HepG2 (cell line): ENCODE data around the gene COX4I2. TPM values are rescaled to one million over a fixed set of nuclear protein-coding genes. Genes with fewer than 3 reads are reported as not detected.

Source experiments
- ARID2 ChIP-seq: sonication (generic); formaldehyde crosslinking; IDR thresholded peaks from 2 replicates; pipeline ENCODE4 v1.8.1; 2022; ENCODE audit warnings: mild to moderate bottlenecking, missing genetic modification reagents, borderline replicate concordance
- HDAC6 ChIP-seq: fragments of 200-600 bp; sonication (generic); IDR thresholded peaks from 2 replicates; pipeline ENCODE4 v1.7.0; 2017; ENCODE audit warnings: mild to moderate bottlenecking, antibody characterized with exemption, low read length, low read depth
- HOXA3 ChIP-seq: sonication (generic); formaldehyde crosslinking; IDR thresholded peaks from 2 replicates; pipeline ENCODE4 v1.5.0; 2020; ENCODE audit warnings: missing genetic modification reagents
- MBD4 ChIP-seq: IDR thresholded peaks from 2 replicates; pipeline ENCODE4 v1.6.1; 2012; ENCODE audit warnings: low read length, inconsistent platforms, borderline replicate concordance
- NR2F2 ChIP-seq: IDR thresholded peaks from 2 replicates; pipeline ENCODE4 v1.6.1; 2012; ENCODE audit warnings: low read depth, inconsistent platforms, borderline replicate concordance
- SAP130 ChIP-seq: IDR thresholded peaks from 2 replicates; pipeline ENCODE4 v1.6.1; 2016; ENCODE audit warnings: low read depth
- ZNF207 ChIP-seq: fragments of 450-650 bp; IDR thresholded peaks from 2 replicates; pipeline ENCODE4 v1.6.1; 2016; ENCODE audit warnings: antibody characterized with exemption, borderline replicate concordance
- ZNF282 ChIP-seq: fragments of 450-650 bp; IDR thresholded peaks from 2 replicates; pipeline ENCODE4 v1.6.1; 2018; ENCODE audit not compliant: partially characterized antibody
- ZNF3 ChIP-seq: IDR thresholded peaks from 2 replicates; pipeline ENCODE4 v1.7.0; 2017; ENCODE audit warnings: inconsistent platforms
- ZNF430 ChIP-seq: sonication (generic); formaldehyde crosslinking; IDR thresholded peaks from 2 replicates; pipeline ENCODE4 v1.9.0; 2021; ENCODE audit warnings: mild to moderate bottlenecking, missing genetic modification reagents
- ZNF7 ChIP-seq: IDR thresholded peaks from 2 replicates; pipeline ENCODE4 v1.6.1; 2016; ENCODE audit warnings: missing biosample characterization, missing genetic modification reagents
- ZNF747 ChIP-seq: sonication (generic); formaldehyde crosslinking; IDR thresholded peaks from 2 replicates; pipeline ENCODE4 v1.8.1; 2023; ENCODE audit warnings: missing genetic modification reagents, mild to moderate bottlenecking, borderline replicate concordance
- ZSCAN20 ChIP-seq: sonication (generic); formaldehyde crosslinking; IDR thresholded peaks from 2 replicates; pipeline ENCODE4 v1.4.0; 2020; ENCODE audit warnings: missing genetic modification reagents, mild to moderate bottlenecking, borderline replicate concordance
- polyA plus RNA-seq, 8 experiments: library from polyadenylated mRNA; depleted of rRNA in 3 of 8; stranded (reverse) in 7 of 8; unstranded in 1 of 8; fragments of >200 nt; fragmentation: Illumina TruSeq in 4 of 8; extraction: Trizol in 4 of 8; gene quantifications; 2 replicates each; pipeline versions ENCODE4 v1.2.1 to v1.2.3, GENCODE V29; 2011 to 2016; ENCODE audit warnings: low read depth in 4 of 8, missing spikeins in 1 of 8, mixed read lengths in 1 of 8; ENCODE audit not compliant: insufficient read depth in 1 of 8
- total RNA-seq, 5 experiments: library from RNA; depleted of rRNA; stranded (reverse); fragments of >200 nt; fragmentation: Illumina TruSeq; extraction: Trizol; gene quantifications; 2 replicates each; pipeline ENCODE4 v1.2.3, GENCODE V29; 2016; ENCODE audit warnings: low read depth in 1 of 5
- TF ChIP-seq, protein P1 (sequence below): sonication (generic); formaldehyde crosslinking; IDR thresholded peaks from 2 replicates; pipeline ENCODE4 v1.8.1; 2023; ENCODE audit warnings: mild to moderate bottlenecking, missing genetic modification reagents
- TF ChIP-seq, protein P2 (sequence below): sonication (generic); formaldehyde crosslinking; IDR thresholded peaks from 2 replicates; pipeline ENCODE4 v1.4.0; 2020; ENCODE audit warnings: missing genetic modification reagents, borderline replicate concordance
- TF ChIP-seq, protein P3 (sequence below): IDR thresholded peaks from 2 replicates; pipeline ENCODE4 v1.6.1; 2016; ENCODE audit warnings: low read depth
- TF ChIP-seq, protein P4 (sequence below): IDR thresholded peaks from 2 replicates; pipeline ENCODE4 v1.6.1; 2018; ENCODE audit warnings: missing genetic modification reagents

COX4I2 gene
- total and polyA plus RNA-seq, 2 of the 13 experiments (the other 11 are each of a cell fraction or from before 2014, with no cell fraction given) = 1.1 TPM; not detected in 1

DNA sequence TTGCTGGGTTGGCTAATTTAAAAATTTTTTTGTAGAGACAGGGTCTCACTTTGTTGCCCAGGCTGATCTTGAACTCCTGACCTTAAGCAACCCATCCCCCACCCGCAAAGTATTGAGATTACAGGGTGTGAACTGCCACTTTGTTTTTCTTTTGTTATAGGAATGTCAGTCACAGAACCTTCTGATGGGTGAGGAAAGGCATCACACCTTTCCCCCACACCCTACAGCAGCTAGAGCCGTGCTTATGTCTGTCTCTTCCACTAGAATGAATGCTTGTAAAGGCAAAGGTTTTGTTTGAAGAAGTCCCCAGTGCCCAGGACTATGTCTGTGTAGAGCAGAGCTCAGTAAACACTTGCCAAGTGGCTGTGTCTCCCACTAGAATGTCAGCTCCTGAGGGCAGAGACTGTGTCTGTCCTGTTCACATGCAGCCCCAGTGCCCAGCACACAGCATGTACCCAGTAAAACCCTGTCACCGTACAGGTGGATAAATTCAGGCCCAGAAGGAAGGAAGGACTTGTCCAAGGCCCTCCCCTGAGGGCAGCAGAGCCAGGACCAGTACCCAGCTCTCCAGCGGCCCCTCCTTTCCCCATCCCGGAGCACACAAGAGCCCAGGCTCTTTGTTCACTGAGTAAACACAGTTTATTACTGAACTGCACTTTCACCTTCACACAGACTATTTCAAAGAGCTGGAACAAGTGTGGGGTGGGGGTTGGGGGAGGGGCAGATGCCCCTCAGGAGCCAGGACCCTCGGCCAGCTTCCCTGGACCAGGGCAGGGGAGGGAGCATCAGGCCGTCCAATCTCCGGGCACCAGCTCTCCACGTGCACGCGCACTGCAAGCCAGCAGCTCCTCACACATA, 26.4 kb downstream of the COX4I2 start (continued):
- TF ChIP-seq, protein P1, sequence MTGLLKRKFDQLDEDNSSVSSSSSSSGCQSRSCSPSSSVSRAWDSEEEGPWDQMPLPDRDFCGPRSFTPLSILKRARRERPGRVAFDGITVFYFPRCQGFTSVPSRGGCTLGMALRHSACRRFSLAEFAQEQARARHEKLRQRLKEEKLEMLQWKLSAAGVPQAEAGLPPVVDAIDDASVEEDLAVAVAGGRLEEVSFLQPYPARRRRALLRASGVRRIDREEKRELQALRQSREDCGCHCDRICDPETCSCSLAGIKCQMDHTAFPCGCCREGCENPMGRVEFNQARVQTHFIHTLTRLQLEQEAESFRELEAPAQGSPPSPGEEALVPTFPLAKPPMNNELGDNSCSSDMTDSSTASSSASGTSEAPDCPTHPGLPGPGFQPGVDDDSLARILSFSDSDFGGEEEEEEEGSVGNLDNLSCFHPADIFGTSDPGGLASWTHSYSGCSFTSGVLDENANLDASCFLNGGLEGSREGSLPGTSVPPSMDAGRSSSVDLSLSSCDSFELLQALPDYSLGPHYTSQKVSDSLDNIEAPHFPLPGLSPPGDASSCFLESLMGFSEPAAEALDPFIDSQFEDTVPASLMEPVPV = peak; percentile 94
- 0 out of 2 replicates have a peak, but pooled peaks have one; percentile 63 for TF ChIP-seq MBD4
- TF ChIP-seq ZNF3 (CRISPR knock-in tag) = peak; percentile 18; the same call in 1 of the 2 replicates
- TF ChIP-seq HOXA3 = peak; percentile 73
- TF ChIP-seq ZNF430 (CRISPR knock-in tag) = peak; percentile 81
- peak; percentile 61; the same call in 1 of the 2 replicates for TF ChIP-seq ZSCAN20 (CRISPR knock-in tag)
- TF ChIP-seq HDAC6 = no peak
- TF ChIP-seq SAP130 (CRISPR knock-in tag) = peak; percentile 78
- no peak for TF ChIP-seq ZNF207
- TF ChIP-seq ZNF282 = no peak
- TF ChIP-seq, protein P2, sequence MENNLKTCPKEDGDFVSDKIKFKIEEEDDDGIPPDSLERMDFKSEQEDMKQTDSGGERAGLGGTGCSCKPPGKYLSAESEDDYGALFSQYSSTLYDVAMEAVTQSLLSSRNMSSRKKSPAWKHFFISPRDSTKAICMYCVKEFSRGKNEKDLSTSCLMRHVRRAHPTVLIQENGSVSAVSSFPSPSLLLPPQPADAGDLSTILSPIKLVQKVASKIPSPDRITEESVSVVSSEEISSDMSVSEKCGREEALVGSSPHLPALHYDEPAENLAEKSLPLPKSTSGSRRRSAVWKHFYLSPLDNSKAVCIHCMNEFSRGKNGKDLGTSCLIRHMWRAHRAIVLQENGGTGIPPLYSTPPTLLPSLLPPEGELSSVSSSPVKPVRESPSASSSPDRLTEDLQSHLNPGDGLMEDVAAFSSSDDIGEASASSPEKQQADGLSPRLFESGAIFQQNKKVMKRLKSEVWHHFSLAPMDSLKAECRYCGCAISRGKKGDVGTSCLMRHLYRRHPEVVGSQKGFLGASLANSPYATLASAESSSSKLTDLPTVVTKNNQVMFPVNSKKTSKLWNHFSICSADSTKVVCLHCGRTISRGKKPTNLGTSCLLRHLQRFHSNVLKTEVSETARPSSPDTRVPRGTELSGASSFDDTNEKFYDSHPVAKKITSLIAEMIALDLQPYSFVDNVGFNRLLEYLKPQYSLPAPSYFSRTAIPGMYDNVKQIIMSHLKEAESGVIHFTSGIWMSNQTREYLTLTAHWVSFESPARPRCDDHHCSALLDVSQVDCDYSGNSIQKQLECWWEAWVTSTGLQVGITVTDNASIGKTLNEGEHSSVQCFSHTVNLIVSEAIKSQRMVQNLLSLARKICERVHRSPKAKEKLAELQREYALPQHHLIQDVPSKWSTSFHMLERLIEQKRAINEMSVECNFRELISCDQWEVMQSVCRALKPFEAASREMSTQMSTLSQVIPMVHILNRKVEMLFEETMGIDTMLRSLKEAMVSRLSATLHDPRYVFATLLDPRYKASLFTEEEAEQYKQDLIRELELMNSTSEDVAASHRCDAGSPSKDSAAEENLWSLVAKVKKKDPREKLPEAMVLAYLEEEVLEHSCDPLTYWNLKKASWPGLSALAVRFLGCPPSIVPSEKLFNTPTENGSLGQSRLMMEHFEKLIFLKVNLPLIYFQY (CRISPR knock-in tag) = peak; percentile 71; the same call in 1 of the 2 replicates
- TF ChIP-seq ZNF7 = no peak
- TF ChIP-seq NR2F2 = peak; percentile 78
- TF ChIP-seq, protein P3, sequence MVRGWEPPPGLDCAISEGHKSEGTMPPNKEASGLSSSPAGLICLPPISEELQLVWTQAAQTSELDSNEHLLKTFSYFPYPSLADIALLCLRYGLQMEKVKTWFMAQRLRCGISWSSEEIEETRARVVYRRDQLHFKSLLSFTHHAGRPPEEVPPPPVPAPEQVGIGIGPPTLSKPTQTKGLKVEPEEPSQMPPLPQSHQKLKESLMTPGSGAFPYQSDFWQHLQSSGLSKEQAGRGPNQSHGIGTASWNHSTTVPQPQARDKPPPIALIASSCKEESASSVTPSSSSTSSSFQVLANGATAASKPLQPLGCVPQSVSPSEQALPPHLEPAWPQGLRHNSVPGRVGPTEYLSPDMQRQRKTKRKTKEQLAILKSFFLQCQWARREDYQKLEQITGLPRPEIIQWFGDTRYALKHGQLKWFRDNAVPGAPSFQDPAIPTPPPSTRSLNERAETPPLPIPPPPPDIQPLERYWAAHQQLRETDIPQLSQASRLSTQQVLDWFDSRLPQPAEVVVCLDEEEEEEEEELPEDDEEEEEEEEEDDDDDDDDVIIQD = peak; percentile 28; the same call in 1 of the 2 replicates
- peak; percentile 94 for TF ChIP-seq ARID2 (CRISPR knock-in tag)
- peak; percentile 63; the same call in 1 of the 2 replicates for TF ChIP-seq ZNF747 (CRISPR knock-in tag)
- TF ChIP-seq, protein P4, sequence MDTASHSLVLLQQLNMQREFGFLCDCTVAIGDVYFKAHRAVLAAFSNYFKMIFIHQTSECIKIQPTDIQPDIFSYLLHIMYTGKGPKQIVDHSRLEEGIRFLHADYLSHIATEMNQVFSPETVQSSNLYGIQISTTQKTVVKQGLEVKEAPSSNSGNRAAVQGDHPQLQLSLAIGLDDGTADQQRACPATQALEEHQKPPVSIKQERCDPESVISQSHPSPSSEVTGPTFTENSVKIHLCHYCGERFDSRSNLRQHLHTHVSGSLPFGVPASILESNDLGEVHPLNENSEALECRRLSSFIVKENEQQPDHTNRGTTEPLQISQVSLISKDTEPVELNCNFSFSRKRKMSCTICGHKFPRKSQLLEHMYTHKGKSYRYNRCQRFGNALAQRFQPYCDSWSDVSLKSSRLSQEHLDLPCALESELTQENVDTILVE (CRISPR knock-in tag) = peak; percentile 12; the same call in 1 of the 2 replicates
